OCI-LY7 (cell line): ENCODE results near the gene SEC14L2. TPM values are rescaled to one million over a fixed set of nuclear protein-coding genes. Genes with fewer than 3 reads are reported as not detected.

ENCODE experiments used
- BruUV-seq: library from RNA; stranded (reverse); fragments of 400-500 nt; replicated peaks from 2 replicates; lab custom pipeline; 2021; lab: Mats Ljungman, UMichigan
- CTCF ChIA-PET: fragments of 300-600 bp; sonication (Branson Sonifier 250); formaldehyde crosslinking; loops from one replicate; lab custom pipeline; 2022; ENCODE audit warnings: antibody characterized with exemption; ENCODE audit not compliant: unreplicated experiment; lab: Charles Lee
- POLR2A ChIA-PET: fragments of 300-600 bp; sonication (Branson Sonifier 250); formaldehyde crosslinking; loops from one replicate; lab custom pipeline; 2022; ENCODE audit warnings: antibody characterized with exemption; lab: Charles Lee
- DNase-seq: peaks from one replicate; pipeline ENCODE4 v3.0.0-alpha.2; 2015; ENCODE audit warnings: low spot score
- H2AFZ ChIP-seq: fragments of 200-600 bp; sonication (generic), shearing (Covaris generic); 2 replicates; pipeline ENCODE4 v1.6.1; 2014; ENCODE audit warnings: mild to moderate bottlenecking, antibody characterized with exemption, low read length, moderate library complexity
- H3K27ac ChIP-seq: fragments of 200-600 bp; sonication (generic); 2 replicates; pipeline ENCODE4 v1.5.1; 2014; ENCODE audit warnings: mixed run types, low read depth, mild to moderate bottlenecking, moderate library complexity, low read length, inconsistent platforms; ENCODE audit not compliant: poor library complexity, severe bottlenecking
- H3K36me3 ChIP-seq: fragments of 200-600 bp; sonication (generic); 2 replicates; pipeline ENCODE4 v1.6.1; 2014; ENCODE audit warnings: mild to moderate bottlenecking, antibody characterized with exemption, low read length, moderate library complexity, mixed read lengths; ENCODE audit not compliant: insufficient read depth
- H3K4me1 ChIP-seq: fragments of 200-600 bp; sonication (generic); 2 replicates; pipeline ENCODE4 v1.5.1; 2014; ENCODE audit warnings: mild to moderate bottlenecking, low read length; ENCODE audit not compliant: insufficient read depth, poor library complexity, severe bottlenecking
- H3K4me2 ChIP-seq: fragments of 200-600 bp; sonication (generic); 2 replicates; pipeline ENCODE4 v1.6.1; 2014; ENCODE audit warnings: mild to moderate bottlenecking, low read length
- H3K4me3 ChIP-seq: fragments of 200-600 bp; sonication (generic); 2 replicates; pipeline ENCODE4 v1.5.1; 2014; ENCODE audit warnings: mild to moderate bottlenecking, low read depth, low read length; ENCODE audit not compliant: poor library complexity, severe bottlenecking
- H3K79me2 ChIP-seq: fragments of 200-600 bp; sonication (generic); 2 replicates; pipeline ENCODE4 v1.6.1; 2016; ENCODE audit warnings: low read depth, mild to moderate bottlenecking, low read length, moderate library complexity, mixed read lengths; ENCODE audit not compliant: insufficient read depth
- H3K9me2 ChIP-seq: fragments of 200-600 bp; sonication (generic); 2 replicates; pipeline ENCODE4 v1.6.1; 2016; ENCODE audit warnings: mild to moderate bottlenecking, low read length, mixed read lengths; ENCODE audit not compliant: insufficient read depth
- H3K9me3 ChIP-seq: fragments of 200-600 bp; sonication (generic); 2 replicates; pipeline ENCODE4 v1.6.1; 2014; ENCODE audit warnings: mild to moderate bottlenecking, mixed run types, low read length, mixed read lengths
- H4K20me1 ChIP-seq: fragments of 200-600 bp; sonication (generic); 2 replicates; pipeline ENCODE4 v1.6.1; 2014; ENCODE audit warnings: mild to moderate bottlenecking, antibody characterized with exemption, low read length, moderate library complexity, mixed read lengths; ENCODE audit not compliant: insufficient read depth
- EZH2phosphoT487 ChIP-seq: fragments of 200-600 bp; sonication (generic); IDR thresholded peaks from 2 replicates; pipeline ENCODE4 v1.6.1; 2018; ENCODE audit warnings: low read depth, borderline replicate concordance, mild to moderate bottlenecking, mixed run types, antibody characterized with exemption, low read length, moderate library complexity, mixed read lengths
- intact Hi-C: fragments of 100-400 bp; cut with micrococcal nuclease; formaldehyde crosslinking; loops from one replicate; pipeline ENCODE4 v1.10.0; 2022; ENCODE audit not compliant: unreplicated experiment
- total RNA-seq, 2 experiments: library from RNA; depleted of rRNA in 1 of 2; stranded (reverse); fragments of >200 nt in 1 of 2; shearing (Covaris generic) in 1 of 2; gene quantifications; 2 replicates each; pipeline ENCODE4 v1.2.3, GENCODE V29; 2014 to 2022
- TF ChIP-seq, protein P1 (sequence below): fragments of 200-600 bp; sonication (generic); conservative IDR thresholded peaks from 2 replicates; pipeline ENCODE4 v1.5.1; 2014; ENCODE audit warnings: mild to moderate bottlenecking, antibody characterized with exemption, low read length, moderate library complexity, mixed read lengths

SEC14L2 gene
- total RNA-seq, 2 experiments from 2014 or later = 0.11 to 0.22 TPM

DNA sequence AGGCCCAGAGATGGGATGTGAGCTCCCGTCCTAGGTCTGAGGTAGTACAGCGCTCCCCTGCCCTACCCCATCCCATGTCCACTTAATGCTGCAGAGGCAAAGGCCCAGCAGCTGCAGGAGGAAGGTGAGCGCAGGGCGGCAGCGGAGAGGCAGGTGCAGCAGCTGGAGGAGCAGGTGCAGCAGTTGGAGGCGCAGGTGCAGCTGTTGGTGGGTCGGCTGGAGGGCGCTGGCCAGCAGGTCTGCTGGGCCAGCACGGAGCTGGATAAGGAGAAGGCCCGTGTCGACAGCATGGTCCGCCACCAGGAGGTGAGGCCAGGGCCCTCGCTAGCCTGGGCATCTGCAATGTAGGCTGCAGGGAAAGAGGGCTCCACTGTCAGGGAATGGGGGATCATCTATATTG lies 24.8 kb upstream of the SEC14L2 start:
- no peak for DNase-seq
- H3K79me2 ChIP-seq = no peaks in the 10 kb centered on the region
- H3K9me2 ChIP-seq = no peaks in the 10 kb centered on the region
- H3K27ac ChIP-seq = no peak overlapping the region
- BruUV-seq = no TSS peak
- H4K20me1 ChIP-seq = no peaks in the 10 kb centered on the region
- POLR2A ChIA-PET = no interaction called here
- intact Hi-C loops = no loop called here
- CTCF ChIA-PET = no interaction called here
- TF ChIP-seq EZH2phosphoT487 = no peak
- TF ChIP-seq, protein P1, sequence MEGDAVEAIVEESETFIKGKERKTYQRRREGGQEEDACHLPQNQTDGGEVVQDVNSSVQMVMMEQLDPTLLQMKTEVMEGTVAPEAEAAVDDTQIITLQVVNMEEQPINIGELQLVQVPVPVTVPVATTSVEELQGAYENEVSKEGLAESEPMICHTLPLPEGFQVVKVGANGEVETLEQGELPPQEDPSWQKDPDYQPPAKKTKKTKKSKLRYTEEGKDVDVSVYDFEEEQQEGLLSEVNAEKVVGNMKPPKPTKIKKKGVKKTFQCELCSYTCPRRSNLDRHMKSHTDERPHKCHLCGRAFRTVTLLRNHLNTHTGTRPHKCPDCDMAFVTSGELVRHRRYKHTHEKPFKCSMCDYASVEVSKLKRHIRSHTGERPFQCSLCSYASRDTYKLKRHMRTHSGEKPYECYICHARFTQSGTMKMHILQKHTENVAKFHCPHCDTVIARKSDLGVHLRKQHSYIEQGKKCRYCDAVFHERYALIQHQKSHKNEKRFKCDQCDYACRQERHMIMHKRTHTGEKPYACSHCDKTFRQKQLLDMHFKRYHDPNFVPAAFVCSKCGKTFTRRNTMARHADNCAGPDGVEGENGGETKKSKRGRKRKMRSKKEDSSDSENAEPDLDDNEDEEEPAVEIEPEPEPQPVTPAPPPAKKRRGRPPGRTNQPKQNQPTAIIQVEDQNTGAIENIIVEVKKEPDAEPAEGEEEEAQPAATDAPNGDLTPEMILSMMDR = no peak
- H3K9me3 ChIP-seq = no peaks in the 10 kb centered on the region
- H2AFZ ChIP-seq = no peak overlapping the region
- no peak overlapping the region for H3K4me3 ChIP-seq
- H3K4me1 ChIP-seq = no peaks in the 10 kb centered on the region
- no peak overlapping the region for H3K4me2 ChIP-seq
- H3K36me3 ChIP-seq = no peaks in the 10 kb centered on the region

DNA sequence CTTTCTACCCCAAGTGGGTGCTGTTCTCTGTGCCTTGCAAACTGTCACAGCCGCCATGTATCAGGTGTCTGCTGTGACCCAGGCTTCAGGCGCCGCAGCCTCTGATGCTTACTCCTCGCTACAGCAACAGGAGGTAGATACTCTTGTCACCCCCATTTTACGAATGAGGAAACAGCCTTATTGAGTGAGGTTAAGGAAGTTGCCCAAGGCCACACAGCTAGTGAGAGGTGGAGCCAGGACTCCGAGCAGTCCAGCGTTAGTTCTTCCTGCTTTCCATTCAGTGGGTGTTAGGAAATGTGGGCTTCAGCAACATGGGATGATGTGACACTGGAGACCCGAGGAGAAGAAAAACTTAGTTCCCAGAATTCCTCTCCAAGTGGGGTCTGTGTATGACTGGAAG lies 23.9 kb upstream of the SEC14L2 start:
- POLR2A ChIA-PET = interaction anchor here (0.6 kb wide), 1 partner anchor 112 kb away, joined by 3 read pairs; no protein-coding TSS in a partner anchor
- intact Hi-C loops = no loop called here
- TF ChIP-seq, protein P1 = no peak
- TF ChIP-seq EZH2phosphoT487 = no peak
- Histone ChIP-seq H3K79me2 (no peaks in the 10 kb centered on the region), H2AFZ (no peak overlapping the region), H3K36me3 (no peaks in the 10 kb centered on the region), H3K9me2 (no peaks in the 10 kb centered on the region), H3K4me2 (no peak overlapping the region), H3K9me3 (no peaks in the 10 kb centered on the region), H3K4me3 (no peak overlapping the region), H3K4me1 (no peaks in the 10 kb centered on the region), H4K20me1 (no peaks in the 10 kb centered on the region), H3K27ac (no peak overlapping the region)
- CTCF ChIA-PET = no interaction called here
- BruUV-seq = no TSS peak
- DNase-seq = no peak

DNA sequence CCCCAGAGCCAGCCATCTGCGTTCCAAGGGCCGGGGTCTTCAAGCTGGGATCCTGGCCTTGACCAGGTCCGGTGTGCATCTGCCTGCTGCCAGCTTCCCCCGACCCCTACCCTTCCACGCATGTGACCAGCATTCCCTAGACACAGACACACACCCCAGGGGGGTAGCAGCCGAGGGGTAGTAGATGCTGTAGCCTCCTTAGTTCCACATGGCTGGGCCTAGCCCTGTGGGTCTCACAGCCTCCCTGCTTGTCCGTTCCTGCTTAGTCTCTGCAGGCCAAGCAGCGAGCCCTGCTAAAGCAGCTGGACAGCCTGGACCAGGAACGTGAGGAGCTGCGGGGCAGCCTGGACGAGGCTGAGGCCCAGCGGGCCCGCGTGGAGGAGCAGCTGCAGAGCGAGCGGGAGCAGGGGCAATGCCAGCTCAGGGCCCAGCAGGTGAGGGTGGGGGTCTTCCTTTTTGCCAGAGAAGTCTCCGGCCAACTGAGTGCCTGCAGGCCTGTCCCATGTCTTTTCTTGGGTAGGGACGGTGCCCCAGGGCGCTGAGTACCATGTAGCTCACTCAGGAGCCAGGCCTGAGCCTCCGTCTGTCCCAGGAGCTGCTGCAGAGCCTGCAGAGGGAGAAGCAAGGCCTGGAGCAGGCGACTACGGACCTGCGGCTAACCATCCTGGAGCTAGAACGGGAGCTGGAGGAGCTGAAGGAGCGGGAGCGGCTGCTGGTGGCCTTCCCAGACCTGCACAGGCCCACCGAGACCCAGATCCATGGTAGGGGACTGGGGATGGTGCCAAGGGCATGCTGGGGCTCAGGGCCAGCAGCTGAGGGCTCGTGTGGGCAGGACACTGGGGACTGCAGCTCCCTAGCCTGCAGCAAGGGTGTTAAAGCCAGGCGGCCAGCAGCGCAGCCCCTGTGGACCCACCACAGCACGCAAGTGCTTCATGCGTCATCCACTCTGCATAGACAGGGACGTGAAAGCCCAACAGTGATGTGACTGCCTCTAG lies 23.2 kb upstream of the SEC14L2 start:
- Histone ChIP-seq H3K4me2 (no peak overlapping the region), H4K20me1 (no peaks in the 10 kb centered on the region), H3K27ac (no peak overlapping the region), H3K9me3 (no peaks in the 10 kb centered on the region), H3K36me3 (no peaks in the 10 kb centered on the region), H3K4me3 (no peak overlapping the region), H3K4me1 (no peaks in the 10 kb centered on the region), H3K9me2 (no peaks in the 10 kb centered on the region), H2AFZ (no peak overlapping the region), H3K79me2 (no peaks in the 10 kb centered on the region)
- POLR2A ChIA-PET = interaction anchor here (0.6 kb wide), 1 partner anchor 607 kb away, joined by 4 read pairs; the partner anchor contains the start of genes UQCR10 and ZMAT5
- BruUV-seq = no TSS peak
- CTCF ChIA-PET = no interaction called here
- DNase-seq = no peak
- TF ChIP-seq EZH2phosphoT487 = no peak
- TF ChIP-seq, protein P1 = no peak
- intact Hi-C loops = no loop called here
